Dermis blood vessel endothelial cell (primary cell): ENCODE results near the gene DENND2C. TPM values are rescaled to one million over a fixed set of nuclear protein-coding genes. Genes with fewer than 3 reads are reported as not detected.

Experiments
- DNase-seq: peaks from one replicate; pipeline ENCODE4 v3.0.0; 2010
- total RNA-seq: library from RNA; depleted of rRNA; stranded (reverse); fragments of >200 nt; gene quantifications from 2 replicates; pipeline ENCODE4 v1.2.3, GENCODE V29; 2014

Gene DENND2C
- total RNA-seq, 1 donor from 2014 or later = 2.9 TPM

DNA sequence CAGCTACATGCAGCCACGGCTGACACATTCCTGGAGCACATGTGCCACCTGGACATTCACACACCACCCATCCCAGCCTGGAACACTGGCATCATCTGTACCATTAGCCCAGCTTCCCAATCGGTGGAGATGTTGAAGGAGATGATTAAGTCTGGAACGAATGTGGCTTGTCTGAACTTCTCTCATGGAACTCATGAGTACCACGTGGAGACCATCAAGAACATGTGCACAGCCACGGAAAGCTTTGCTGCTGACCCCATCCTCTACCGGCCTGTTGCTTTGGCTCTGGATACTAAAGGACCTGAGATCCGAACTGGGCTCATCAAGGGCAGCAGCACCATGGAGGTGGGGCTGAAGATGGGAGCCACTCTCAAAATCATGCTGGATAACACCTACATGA lies 133.8 kb downstream of the DENND2C start:
- no peak for DNase-seq

DNA sequence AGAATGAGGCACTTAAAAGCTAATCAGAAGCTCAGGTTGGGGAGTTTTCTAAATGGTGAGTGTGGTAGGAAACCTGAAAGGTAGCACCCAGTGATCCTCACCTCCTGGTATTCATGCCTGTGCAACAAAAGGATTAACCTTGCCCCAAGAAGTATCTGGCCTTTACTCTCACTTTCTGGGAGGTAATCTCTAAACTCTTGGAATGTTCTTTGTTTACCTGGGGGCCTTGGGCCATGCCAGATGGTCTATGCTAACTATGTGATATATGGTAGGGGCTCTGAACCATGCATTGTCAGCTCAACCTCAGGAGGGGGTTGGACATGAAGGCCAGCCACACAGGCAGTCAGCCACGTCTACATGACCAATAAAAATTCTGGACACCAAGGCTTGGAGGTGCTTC lies 134.4 kb downstream of the DENND2C start:
- DNase-seq = no peak

Other genes with a start within 250 kb of the DENND2C start
- 33.9 and 35.5 TPM in 2 replicates for gene TRIM33, start 158.8 kb downstream of the DENND2C start, total RNA-seq
- gene BCAS2, start 88.4 kb downstream of the DENND2C start, total RNA-seq = 43.2 and 51.5 TPM in 2 replicates
- not detected in 2 replicates for gene AMPD1, start 25.5 kb upstream of the DENND2C start, total RNA-seq
- 77.9 and 96.6 TPM in 2 replicates for gene NRAS, start 46.7 kb upstream of the DENND2C start, total RNA-seq
- gene CSDE1, start 87.9 kb upstream of the DENND2C start, total RNA-seq = 656 and 875 TPM in 2 replicates
- gene SIKE1, start 110.6 kb upstream of the DENND2C start, total RNA-seq = 44.9 and 63.4 TPM in 2 replicates
- gene SYCP1, start 184.8 kb upstream of the DENND2C start, total RNA-seq = not detected in 2 replicates